ENCODE data around the gene AK8. TPM values are rescaled to one million over a fixed set of nuclear protein-coding genes. Genes with fewer than 3 reads are reported as not detected.
A peak's percentile ranks its signal among the peaks of the same experiment; 100 is the strongest.

The AK8 gene
- total and polyA plus RNA-seq, 9 of the 15 experiments (the other 6 are each of a cell fraction or from before 2014, with no cell fraction given) = 0.06 to 0.37 TPM; not detected in 7

- TF ChIP-seq LEF1 (IDR thresholded peaks at IDR 0.05) = peak; percentile 49; the same call in 1 of the 2 replicates
- peak; percentile 87 for TF ChIP-seq NFIC (IDR thresholded peaks at IDR 0.05)
- no peak for TF ChIP-seq ZNF764 (CRISPR knock-in tag; IDR thresholded peaks at IDR 0.05; ENCODE audit: low read depth)
- peak; percentile 95 for TF ChIP-seq KLF16 (IDR thresholded peaks at IDR 0.05)
- no peak for TF ChIP-seq STAT5A (IDR thresholded peaks at IDR 0.05; ENCODE audit: borderline replicate concordance, low read length)
- TF ChIP-seq ATF3 (IDR thresholded peaks at IDR 0.05) = no peak
- no peak for TF ChIP-seq ATF3 (CRISPR knock-in tag; conservative IDR thresholded peaks at IDR 0.05)
- TF ChIP-seq MEIS2 (IDR thresholded peaks at IDR 0.05; ENCODE audit: partially characterized antibody) = peak; percentile 45
- TF ChIP-seq, protein P1, sequence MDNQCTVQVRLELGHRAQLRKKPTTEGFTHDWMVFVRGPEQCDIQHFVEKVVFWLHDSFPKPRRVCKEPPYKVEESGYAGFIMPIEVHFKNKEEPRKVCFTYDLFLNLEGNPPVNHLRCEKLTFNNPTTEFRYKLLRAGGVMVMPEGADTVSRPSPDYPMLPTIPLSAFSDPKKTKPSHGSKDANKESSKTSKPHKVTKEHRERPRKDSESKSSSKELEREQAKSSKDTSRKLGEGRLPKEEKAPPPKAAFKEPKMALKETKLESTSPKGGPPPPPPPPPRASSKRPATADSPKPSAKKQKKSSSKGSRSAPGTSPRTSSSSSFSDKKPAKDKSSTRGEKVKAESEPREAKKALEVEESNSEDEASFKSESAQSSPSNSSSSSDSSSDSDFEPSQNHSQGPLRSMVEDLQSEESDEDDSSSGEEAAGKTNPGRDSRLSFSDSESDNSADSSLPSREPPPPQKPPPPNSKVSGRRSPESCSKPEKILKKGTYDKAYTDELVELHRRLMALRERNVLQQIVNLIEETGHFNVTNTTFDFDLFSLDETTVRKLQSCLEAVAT (IDR thresholded peaks at IDR 0.05) = no peak
- peak; percentile 35; the same call in 1 of the 2 replicates for TF ChIP-seq GATAD2A (IDR thresholded peaks at IDR 0.05)
- no peak for TF ChIP-seq MCM7 (IDR thresholded peaks at IDR 0.05)
- TF ChIP-seq RCOR1 (IDR thresholded peaks at IDR 0.05; ENCODE audit: borderline replicate concordance in 1 of 2, low read depth in 2 of 2, low read length in 2 of 2) = 0 out of 4 replicates have a peak, but pooled peaks of 1 of the 2 experiments have one; percentile 24
- no peak for TF ChIP-seq TRIM28 (IDR thresholded peaks at IDR 0.05)
- TF ChIP-seq, protein P2, sequence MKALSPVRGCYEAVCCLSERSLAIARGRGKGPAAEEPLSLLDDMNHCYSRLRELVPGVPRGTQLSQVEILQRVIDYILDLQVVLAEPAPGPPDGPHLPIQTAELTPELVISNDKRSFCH (CRISPR knock-in tag; IDR thresholded peaks at IDR 0.05) = no peak
- TF ChIP-seq, protein P2 (tag; IDR thresholded peaks at IDR 0.05) = no peak
- TF ChIP-seq ATF7 (IDR thresholded peaks at IDR 0.05) = 0 out of 2 replicates have a peak, but pooled peaks have one; percentile 14
- TF ChIP-seq FOXO4 (CRISPR knock-in tag; IDR thresholded peaks at IDR 0.05) = no peak
- TF ChIP-seq ZBTB9 (CRISPR knock-in tag; IDR thresholded peaks at IDR 0.05) = no peak
- no peak for TF ChIP-seq MTA1 (IDR thresholded peaks at IDR 0.05; ENCODE audit: borderline replicate concordance)
- peak; percentile 53; the same call in 1 of the 2 replicates for TF ChIP-seq BCOR (IDR thresholded peaks at IDR 0.05)
- no peak for TF ChIP-seq FOXJ2 (tag; IDR thresholded peaks at IDR 0.05)
- TF ChIP-seq ZNF347 (CRISPR knock-in tag; IDR thresholded peaks at IDR 0.05; ENCODE audit: low read depth) = no peak
- TF ChIP-seq MECOM (CRISPR knock-in tag; IDR thresholded peaks at IDR 0.05) = peak; percentile 25; the same call in 1 of the 2 replicates
- peak; percentile 48; the same call in 1 of the 2 replicates for TF ChIP-seq CTBP1 (IDR thresholded peaks at IDR 0.05; ENCODE audit: borderline replicate concordance)
- TF ChIP-seq SMARCE1 (IDR thresholded peaks at IDR 0.05) = no peak
- no peak for TF ChIP-seq THRAP3 (IDR thresholded peaks at IDR 0.05; ENCODE audit: borderline replicate concordance)
- TF ChIP-seq TRIM24 (IDR thresholded peaks at IDR 0.05) = peak in 1 of 2 experiments; percentile 52; a peak in 1 of 4 replicates
Measured at GRCh38 chr9:132794730-132795380, 83.2 kb downstream of the AK8 start (continued).

All from K562 (cell line).